Stimulated activated CD4-positive, alpha-beta T cell treated with anti-CD3 and anti-CD28 coated beads, Interleukin-1b, Interleukin-23, amount 100 ng/mL, for 4 hours (primary cell): ENCODE results near the gene ST6GAL1.
"Not testable (repeated sequence)": the region's sequence is repeated elsewhere in the genome, so short reads cannot be mapped to it uniquely, and the experiment has no call there.

Source experiments
- DNase-seq, 2 donors: peaks; one replicate each; pipeline ENCODE4 v3.0.0-alpha.2; 2020; ENCODE audit warnings: low read depth in 2 of 2

ST6GAL1 gene, protein sequence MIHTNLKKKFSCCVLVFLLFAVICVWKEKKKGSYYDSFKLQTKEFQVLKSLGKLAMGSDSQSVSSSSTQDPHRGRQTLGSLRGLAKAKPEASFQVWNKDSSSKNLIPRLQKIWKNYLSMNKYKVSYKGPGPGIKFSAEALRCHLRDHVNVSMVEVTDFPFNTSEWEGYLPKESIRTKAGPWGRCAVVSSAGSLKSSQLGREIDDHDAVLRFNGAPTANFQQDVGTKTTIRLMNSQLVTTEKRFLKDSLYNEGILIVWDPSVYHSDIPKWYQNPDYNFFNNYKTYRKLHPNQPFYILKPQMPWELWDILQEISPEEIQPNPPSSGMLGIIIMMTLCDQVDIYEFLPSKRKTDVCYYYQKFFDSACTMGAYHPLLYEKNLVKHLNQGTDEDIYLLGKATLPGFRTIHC

GRCh38 chr3:186930143-186930640, at the start of gene ST6GAL1:
Gene ST6GAL1, plus strand, starts transcription at chr3:186930526. Its CDS starts 112,178 bp downstream, at chr3:187042704.
- peak; percentile 56 to 58 for DNase-seq

DNA sequence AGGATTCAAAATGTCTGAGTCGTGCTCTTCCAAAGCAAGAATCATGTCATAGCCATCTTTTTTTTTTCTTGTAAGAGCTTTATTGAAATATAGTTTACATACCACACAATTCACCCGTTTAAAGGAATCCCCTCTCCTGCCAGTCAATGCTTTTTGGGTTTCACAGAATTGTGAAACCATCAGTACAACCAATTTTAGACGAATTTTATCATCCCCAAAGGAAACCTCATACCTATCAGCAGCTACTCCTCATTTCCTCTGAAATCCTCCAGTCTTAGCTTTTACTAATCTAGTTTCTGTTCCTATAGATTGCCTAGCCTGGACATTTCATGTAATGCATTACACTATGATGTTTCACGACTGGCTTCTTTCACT, 48.2 kb upstream of the ST6GAL1 start:
- DNase-seq, result no peak

- DNase-seq, result peak; percentile 25 to 35
Measured at GRCh38 chr3:186882881-186883685, 47.2 kb upstream of the ST6GAL1 start.

GRCh38 chr3:186883686-186884058, 46.7 kb upstream of the ST6GAL1 start:
- DNase-seq, result no peak

GRCh38 chr3:186884868-186885267, 45.5 kb upstream of the ST6GAL1 start:
- DNase-seq, result not testable (repeated sequence)

GRCh38 chr3:186886202-186886981, 43.9 kb upstream of the ST6GAL1 start:
- no peak for DNase-seq

- not testable (repeated sequence) for DNase-seq
Measured at GRCh38 chr3:186887507-186887938, 42.8 kb upstream of the ST6GAL1 start.

GRCh38 chr3:186888569-186888968, 41.8 kb upstream of the ST6GAL1 start:
- DNase-seq, result no peak

DNA sequence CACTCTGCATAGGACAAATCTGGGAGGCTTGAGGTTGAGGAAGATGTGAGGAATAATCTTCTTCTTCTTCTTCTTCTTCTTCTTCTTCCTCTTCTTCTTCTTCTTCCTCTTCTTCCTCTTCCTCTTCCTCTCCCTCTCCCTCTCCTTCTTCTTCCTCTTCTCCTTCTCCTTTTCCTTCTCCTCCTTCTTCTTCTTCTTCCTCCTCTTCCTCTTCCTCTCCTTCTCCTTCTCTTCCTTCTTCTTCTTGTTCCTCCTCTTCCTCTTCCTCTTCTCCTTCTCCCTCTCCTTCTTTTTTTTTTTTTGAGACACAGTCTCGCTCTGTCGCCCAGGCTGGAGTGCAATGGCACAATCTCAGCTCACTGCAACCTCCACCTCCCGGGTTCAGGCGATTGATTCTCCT, 40.6 kb upstream of the ST6GAL1 start:
- DNase-seq, result not testable (repeated sequence)

- no peak for DNase-seq
Measured at GRCh38 chr3:186890911-186891310, 39.4 kb upstream of the ST6GAL1 start.

- DNase-seq, result not testable (repeated sequence)
Measured at GRCh38 chr3:186893071-186893470, 37.3 kb upstream of the ST6GAL1 start.

GRCh38 chr3:186895406-186895805, 34.9 kb upstream of the ST6GAL1 start:
- DNase-seq, result no peak

DNA sequence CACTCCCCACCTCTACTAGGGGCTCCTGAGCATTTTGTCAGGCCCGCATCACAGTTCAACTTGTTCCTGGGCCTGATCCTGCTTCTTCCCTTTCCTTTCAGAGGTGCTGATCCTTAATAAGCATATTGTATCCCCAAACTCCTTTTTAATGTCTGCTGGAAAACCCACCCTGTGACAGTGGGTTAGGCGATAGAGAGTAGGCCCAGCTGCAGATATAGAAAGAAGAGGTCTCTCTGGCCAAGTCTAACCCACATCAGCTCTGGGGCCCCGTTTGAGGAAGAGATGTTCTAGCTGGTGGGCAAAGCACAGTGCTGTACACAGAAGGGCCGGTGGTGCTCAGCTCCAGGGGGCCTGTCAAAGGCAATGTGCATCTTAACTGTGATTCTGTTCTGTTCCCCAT, 34.3 kb upstream of the ST6GAL1 start:
- DNase-seq, result no peak

- no peak for DNase-seq
Measured at GRCh38 chr3:186896875-186897274, 33.5 kb upstream of the ST6GAL1 start.

DNA sequence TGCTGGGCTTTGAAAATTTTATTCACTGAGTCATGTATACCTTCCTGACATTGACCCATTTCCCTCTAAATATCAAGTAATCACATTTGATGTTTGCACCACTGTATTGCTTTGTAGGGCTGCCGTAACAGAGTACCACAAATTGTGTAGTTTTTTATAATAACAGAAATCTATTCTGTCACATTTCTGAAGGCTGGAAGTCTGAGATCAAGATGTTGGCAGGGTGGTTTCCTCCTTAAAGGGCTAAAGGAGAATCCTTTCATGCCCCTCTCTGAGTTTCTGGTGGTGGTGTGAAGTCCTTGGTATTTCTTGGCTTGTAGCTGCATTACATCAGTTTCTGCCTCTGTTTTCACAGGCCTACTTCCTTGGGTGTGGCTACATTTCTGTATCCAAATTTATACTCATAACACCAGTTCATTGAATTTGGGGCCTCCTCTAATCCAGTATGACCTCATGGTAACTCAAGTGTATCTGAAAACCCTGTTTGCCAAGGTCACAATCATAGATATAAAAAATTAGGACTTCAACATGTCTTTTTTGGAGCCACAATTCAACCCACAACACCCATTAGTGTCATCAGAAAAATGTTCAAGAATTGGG, 29.1 kb upstream of the ST6GAL1 start:
- no peak for DNase-seq

- DNase-seq, result no peak
Measured at GRCh38 chr3:186902154-186902553, 28.2 kb upstream of the ST6GAL1 start.

GRCh38 chr3:186902713-186903112, 27.6 kb upstream of the ST6GAL1 start:
- DNase-seq, result no peak

DNA sequence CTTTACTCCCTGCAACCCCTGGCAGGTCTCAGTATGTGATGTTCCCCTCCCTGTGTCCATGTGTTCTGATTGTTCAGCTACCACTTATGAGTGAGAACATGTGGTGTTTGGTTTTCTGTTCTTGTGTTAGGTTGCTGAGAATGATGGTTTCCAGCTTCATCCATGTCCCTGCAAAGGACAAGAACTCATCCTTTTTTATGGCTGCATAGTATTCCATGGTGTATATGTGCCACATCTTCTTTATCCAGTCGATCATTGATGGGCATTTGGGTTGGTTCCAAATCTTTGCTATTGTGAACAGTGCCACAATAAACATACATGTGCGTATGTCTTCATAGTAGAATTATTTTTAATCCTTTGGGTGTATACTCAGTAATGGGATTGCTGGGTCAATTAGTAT, 26.6 kb upstream of the ST6GAL1 start:
- DNase-seq, result not testable (repeated sequence)

DNA sequence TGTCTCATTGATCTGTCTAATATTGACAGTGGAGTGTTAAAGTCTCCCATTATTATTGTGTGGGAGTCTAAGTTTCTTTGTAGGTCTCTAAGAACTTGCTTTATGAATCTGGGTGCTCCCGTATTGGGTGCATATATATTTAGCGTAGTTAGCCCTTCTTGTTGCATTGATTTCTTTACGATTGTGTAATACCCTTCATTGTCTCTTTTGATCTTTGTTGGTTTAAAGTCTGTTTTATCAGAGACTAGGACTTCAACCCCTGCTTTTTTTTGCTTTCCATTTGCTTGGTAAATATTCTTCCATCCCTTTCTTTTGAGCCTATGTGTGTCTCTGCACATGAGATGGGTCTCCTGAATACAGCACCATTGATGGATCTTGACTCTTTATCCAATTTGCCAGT, 23.3 kb upstream of the ST6GAL1 start:
- not testable (repeated sequence) for DNase-seq

DNA sequence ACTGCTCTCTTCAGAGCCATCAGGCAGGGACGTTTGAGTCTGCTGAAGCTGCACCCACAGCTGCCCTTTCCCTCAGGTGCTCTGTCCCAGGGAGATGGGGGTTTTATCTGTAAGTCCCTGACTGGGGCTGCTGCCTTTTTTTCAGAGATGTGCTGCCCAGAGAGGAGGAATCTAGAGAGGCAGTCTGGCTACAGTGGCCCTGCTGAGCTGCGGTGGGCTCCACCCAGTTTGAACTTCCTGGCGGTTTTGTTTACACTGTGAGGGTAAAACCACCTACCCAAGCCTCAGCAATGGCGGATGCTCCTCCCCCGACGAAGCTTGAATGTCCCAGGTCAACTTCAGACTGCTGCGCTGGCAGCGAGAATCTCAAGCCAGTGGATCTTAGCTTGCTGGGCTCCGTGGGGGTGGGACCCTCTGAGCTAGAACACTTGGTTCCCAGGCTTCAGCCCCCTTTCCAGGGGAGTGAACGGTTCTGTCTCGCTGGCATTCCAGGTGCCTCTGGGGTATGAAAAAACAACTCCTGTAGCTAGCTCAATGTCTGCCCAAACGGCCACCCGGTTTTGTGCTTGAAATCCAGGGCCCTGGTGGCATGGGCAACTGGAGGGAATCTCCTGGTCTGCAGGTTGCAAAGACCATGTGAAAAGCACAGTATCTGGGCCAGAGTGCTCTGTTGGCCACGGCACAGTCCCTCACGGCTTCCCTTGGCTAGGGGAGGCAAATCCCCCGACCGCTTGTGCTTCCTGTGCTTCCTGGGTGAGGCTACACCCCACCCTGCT, 21.1 kb upstream of the ST6GAL1 start:
- peak in 1 of 2 donors; percentile 43 for DNase-seq
